T-cell (primary cell): ENCODE data around the gene PNRC2. TPM values are rescaled to one million over a fixed set of nuclear protein-coding genes. Genes with fewer than 3 reads are reported as not detected.

Source experiments
- ATAC-seq, 4 experiments: fragments of 200-7000 bp in 3 of 4; fragments of 150-1000 bp in 1 of 4; cut with Tn5 transposase; replicated peaks in 1 of 4; 1 replicate in 3 of 4; 2 replicates in 1 of 4; pipeline ENCODE4 v1.10.0; 2021; ENCODE audit warnings: moderate library complexity in 3 of 4, mild to moderate bottlenecking in 2 of 4, moderate number of reproducible peaks in 1 of 4
- CTCF ChIA-PET, 2 donors: fragments of 300-600 bp; sonication (Branson Sonifier 250); formaldehyde crosslinking; loops; one replicate each; lab custom pipeline; 2022; ENCODE audit warnings: antibody characterized with exemption in 2 of 2; lab: Charles Lee
- POLR2A ChIA-PET, 2 donors: fragments of 300-600 bp; sonication (Branson Sonifier 250); formaldehyde crosslinking; loops; one replicate each; lab custom pipeline; 2022; ENCODE audit warnings: antibody characterized with exemption in 2 of 2; lab: Charles Lee
- DNase-seq, 35 experiments: peaks; one replicate each; pipeline versions ENCODE4 v3.0.0 to v3.0.0-alpha.2; 2013 to 2023
- H3K27ac ChIP-seq: one replicate; pipeline ENCODE4 v1.5.1; 2013; ENCODE audit warnings: low read length
- H3K27me3 ChIP-seq, 2 experiments: replicated peaks in 1 of 2; 1 replicate in 1 of 2; 2 replicates in 1 of 2; pipeline versions ENCODE4 v1.6.1 to v1.7.0; 2013; ENCODE audit warnings: low read length in 1 of 2, mixed read lengths in 1 of 2; ENCODE audit not compliant: control insufficient read depth in 2 of 2, insufficient read depth in 2 of 2; ENCODE audit errors: extremely low read depth in 1 of 2
- H3K36me3 ChIP-seq, 2 donors: 1 replicate in 1 of 2; 2 replicates in 1 of 2; pipeline versions ENCODE4 v1.6.1 to v1.7.0; 2013; ENCODE audit warnings: low read length in 1 of 2; ENCODE audit not compliant: control insufficient read depth in 2 of 2, insufficient read depth in 1 of 2; ENCODE audit errors: extremely low read depth in 1 of 2
- H3K4me1 ChIP-seq, 2 experiments: 1 replicate in 1 of 2; 2 replicates in 1 of 2; pipeline versions ENCODE4 v1.6.1 to v1.7.0; 2013; ENCODE audit warnings: low read length in 2 of 2, mixed read lengths in 1 of 2; ENCODE audit not compliant: insufficient read depth in 2 of 2, control insufficient read depth in 1 of 2; ENCODE audit errors: extremely low read depth in 1 of 2
- H3K4me3 ChIP-seq, 2 donors: 1 replicate in 1 of 2; 2 replicates in 1 of 2; pipeline versions ENCODE4 v1.5.1 to v1.7.0; 2013; ENCODE audit warnings: mild to moderate bottlenecking in 2 of 2, low read length in 1 of 2, moderate library complexity in 1 of 2; ENCODE audit not compliant: control insufficient read depth in 1 of 2; ENCODE audit errors: extremely low read depth in 1 of 2
- H3K9me3 ChIP-seq: 2 replicates; pipeline ENCODE4 v1.7.0; 2013
- H3K27ac Mint-ChIP-seq, 2 donors: one replicate each; pipeline ENCODE4 v1.8.0; 2020 to 2021; ENCODE audit warnings: mild to moderate bottlenecking in 2 of 2, mixed read lengths in 2 of 2
- H3K27me3 Mint-ChIP-seq, 2 donors: one replicate each; pipeline ENCODE4 v1.8.0; 2021 to 2022; ENCODE audit warnings: mixed read lengths in 2 of 2
- H3K36me3 Mint-ChIP-seq: one replicate; pipeline ENCODE4 v1.8.0; 2021; ENCODE audit warnings: mixed read lengths
- H3K4me1 Mint-ChIP-seq, 3 donors: one replicate each; pipeline ENCODE4 v1.8.0; 2020 to 2022; ENCODE audit warnings: mixed read lengths in 3 of 3, mild to moderate bottlenecking in 1 of 3
- H3K4me3 Mint-ChIP-seq, 3 donors: one replicate each; pipeline ENCODE4 v1.8.0; 2020 to 2022; ENCODE audit warnings: mild to moderate bottlenecking in 3 of 3, mixed read lengths in 3 of 3, moderate library complexity in 3 of 3
- H3K9me3 Mint-ChIP-seq, 3 donors: one replicate each; pipeline ENCODE4 v1.8.0; 2020 to 2022; ENCODE audit warnings: mixed read lengths in 3 of 3
- WGBS: methylation state at CpG from one replicate; pipeline ENCODE4 v1.1.5; 2013; ENCODE audit warnings: missing lambda C conversion rate; ENCODE audit not compliant: insufficient coverage; 5-methylcytosine and 5-hydroxymethylcytosine counted together
- total RNA-seq, 35 experiments: library from RNA in 6 of 35; stranded (reverse) in 6 of 35; fragments of 120-200 nt in 1 of 35; gene quantifications; one replicate each; pipeline versions ENCODE4 v1.2.1 to v1.2.4 and lab custom pipeline; 2013 to 2026

Gene PNRC2
- total RNA-seq, 5 donors from 2014 or later (not counting 1 experiment from before 2014, with no cell fraction given): 135 to 159 (median 139) TPM

GRCh38 chr1:23966973-23967493, 7.4 kb downstream of the PNRC2 start:
- POLR2A ChIA-PET: no interaction called here
- Mint-ChIP-seq H3K27ac (peak overlapping the region; percentile 75 to 83), H3K36me3 (peaks cover 37% of the 10 kb centered on the region)

GRCh38 chr1:23967871-23968270, 8.2 kb downstream of the PNRC2 start:
- ChIA-PET POLR2A (no interaction called here), CTCF (interaction anchor here in 1 of 2 donors (0.9 kb wide), 1 partner anchor 8 kb away, joined by 3 read pairs; the partner anchor contains the start of gene PNRC2)
- H3K27ac ChIP-seq: no peak overlapping the region
- peaks cover 37% of the 10 kb centered on the region for H3K36me3 Mint-ChIP-seq
- WGBS: no CpG with 5 or more reads among the region's 2 CpGs
- peaks cover 6 to 54% of the 10 kb centered on the region in 2 donors for H3K36me3 ChIP-seq
- no peaks in the 10 kb centered on the region for H3K27me3 Mint-ChIP-seq
- H3K9me3 ChIP-seq: no peaks in the 10 kb centered on the region
- H3K27ac Mint-ChIP-seq: peak overlapping the region; percentile 5 to 83
- H3K4me1 Mint-ChIP-seq: peaks cover 19 to 58% (median 57%) of the 10 kb centered on the region in 3 donors
- no peaks in the 10 kb centered on the region for H3K9me3 Mint-ChIP-seq
- no peak for DNase-seq
- no peak overlapping the region for H3K4me3 ChIP-seq
- H3K4me1 ChIP-seq: peaks cover 0 to 10% of the 10 kb centered on the region in 2 experiments
- H3K27me3 ChIP-seq: no peaks in the 10 kb centered on the region
- H3K4me3 Mint-ChIP-seq: no peak overlapping the region
- no peak for ATAC-seq

More at GRCh38 chr1:23966973-23967493, 7.4 kb downstream of the PNRC2 start:
- H3K4me1 Mint-ChIP-seq: peaks cover 24 to 63% (median 61%) of the 10 kb centered on the region in 3 donors
- DNase-seq: no peak
- CTCF ChIA-PET: no interaction called here
- H3K27me3 ChIP-seq: no peaks in the 10 kb centered on the region
- H3K36me3 ChIP-seq: peaks cover under 1 to 52% of the 10 kb centered on the region in 2 donors
- H3K9me3 Mint-ChIP-seq: no peaks in the 10 kb centered on the region
- H3K4me3 Mint-ChIP-seq: no peak overlapping the region
- H3K4me1 ChIP-seq: peaks cover 0 to 10% of the 10 kb centered on the region in 2 experiments
- H3K27ac ChIP-seq: no peak overlapping the region
- no peaks in the 10 kb centered on the region for H3K27me3 Mint-ChIP-seq
- H3K4me3 ChIP-seq: no peak overlapping the region
- no peak for ATAC-seq
- H3K9me3 ChIP-seq: no peaks in the 10 kb centered on the region

GRCh38 chr1:23977187-23977853, 17.7 kb downstream of the PNRC2 start:
- no peak for ATAC-seq
- 19% methylated on average over 3 of the region's 4 CpGs for WGBS
- H3K4me3 ChIP-seq: no peak overlapping the region

GRCh38 chr1:23977854-23978191, 18.2 kb downstream of the PNRC2 start:
- peak overlapping the region; percentile 16 for H3K27ac ChIP-seq
- H3K27me3 Mint-ChIP-seq: no peaks in the 10 kb centered on the region
- H3K4me1 ChIP-seq: peaks cover 22 to 39% of the 10 kb centered on the region in 2 experiments
- no peaks in the 10 kb centered on the region for H3K9me3 Mint-ChIP-seq
- H3K27ac Mint-ChIP-seq: peak overlapping the region; percentile 66 to 87
- WGBS: 56% methylated on average over 1 of the region's 1 CpG
- H3K9me3 ChIP-seq: no peaks in the 10 kb centered on the region
- ATAC-seq (no peak), DNase-seq (no peak)
- peaks cover 0 to 21% of the 10 kb centered on the region in 2 donors for H3K36me3 ChIP-seq
- H3K4me3 Mint-ChIP-seq: peak overlapping the region; percentile 92 to 97 (median 96)
- peaks cover 66 to 72% (median 66%) of the 10 kb centered on the region in 3 donors for H3K4me1 Mint-ChIP-seq
- CTCF ChIA-PET: no interaction called here
- no peak overlapping the region for H3K4me3 ChIP-seq
- H3K36me3 Mint-ChIP-seq: peaks cover 21% of the 10 kb centered on the region
- H3K27me3 ChIP-seq: no peaks in the 10 kb centered on the region
- POLR2A ChIA-PET: interaction anchor here (0.6 kb wide), 2 partner anchors 887 to 1453 kb away, joined by 3 to 9 read pairs; partner anchors contain the start of gene MACO1 (in 1 of the 2)

More at GRCh38 chr1:23977187-23977853, 17.7 kb downstream of the PNRC2 start:
- Mint-ChIP-seq H3K27me3 (no peaks in the 10 kb centered on the region), H3K36me3 (peaks cover 21% of the 10 kb centered on the region), H3K4me3 (peak overlapping the region; percentile 56 to 97 (median 58)), H3K9me3 (no peaks in the 10 kb centered on the region), H3K4me1 (peaks cover 66 to 72% (median 66%) of the 10 kb centered on the region in 3 donors), H3K27ac (peak overlapping the region; percentile 75 to 81)
- Histone ChIP-seq H3K4me1 (peaks cover 22 to 39% of the 10 kb centered on the region in 2 experiments), H3K27me3 (no peaks in the 10 kb centered on the region), H3K36me3 (peaks cover 3 to 21% of the 10 kb centered on the region in 2 donors), H3K9me3 (no peaks in the 10 kb centered on the region), H3K27ac (peak overlapping the region; percentile 16)
- ChIA-PET CTCF (no interaction called here), POLR2A (interaction anchor here (0.6 to 1.4 kb wide), 3 partner anchors 17 to 1454 kb away, joined by 3 to 9 read pairs (median 6); partner anchors contain the start of genes MACO1 (in 1 of the 2) and PNRC2 (in 1 of the 2))
- DNase-seq: no peak

GRCh38 chr1:23978805-23979204, 19.2 kb downstream of the PNRC2 start:
- Histone ChIP-seq H3K36me3 (peaks cover 0 to 12% of the 10 kb centered on the region in 2 donors), H3K27me3 (no peaks in the 10 kb centered on the region), H3K4me1 (peaks cover 22 to 39% of the 10 kb centered on the region in 2 experiments), H3K4me3 (peak overlapping the region; percentile 41 to 93), H3K9me3 (no peaks in the 10 kb centered on the region), H3K27ac (peak overlapping the region; percentile 26)
- no CpG with 5 or more reads among the region's 4 CpGs for WGBS
- Mint-ChIP-seq H3K4me3 (peak overlapping the region; percentile 92 to 97 (median 96)), H3K4me1 (peaks cover 62 to 69% (median 62%) of the 10 kb centered on the region in 3 donors), H3K36me3 (peaks cover 21% of the 10 kb centered on the region), H3K27ac (peak overlapping the region; percentile 87 to 91), H3K9me3 (no peaks in the 10 kb centered on the region), H3K27me3 (no peaks in the 10 kb centered on the region)
- ATAC-seq: no peak
- DNase-seq: no peak
- CTCF ChIA-PET: interaction anchor here in 1 of 2 donors (0.6 kb wide), 1 partner anchor 709 kb away, joined by 3 read pairs; no protein-coding TSS in a partner anchor
- POLR2A ChIA-PET: interaction anchor here (0.6 to 1.5 kb wide), 3 partner anchors 19 to 24 kb away, joined by 3 to 6 read pairs (median 6); partner anchors contain the start of gene PNRC2 (in 1 of the 2)

GRCh38 chr1:23979387-23979880, 19.8 kb downstream of the PNRC2 start:
- CTCF ChIA-PET: interaction anchor here (0.6 to 1.8 kb wide), 2 partner anchors 19 to 709 kb away, joined by 3 to 17 read pairs; partner anchors contain the start of gene PNRC2 (in 1 of the 2)
- H3K4me3 Mint-ChIP-seq: peak overlapping the region; percentile 92 to 97 (median 96)
- WGBS: 2% methylated on average over 8 of the region's 13 CpGs
- H3K27me3 Mint-ChIP-seq: no peaks in the 10 kb centered on the region
- DNase-seq (no peak), ATAC-seq (no peak)
- H3K4me3 ChIP-seq: peak overlapping the region; percentile 77 to 93
- peaks cover 0 to 6% of the 10 kb centered on the region in 2 donors for H3K36me3 ChIP-seq
- H3K27ac ChIP-seq: peak overlapping the region; percentile 51
- peaks cover 57 to 63% (median 57%) of the 10 kb centered on the region in 3 donors for H3K4me1 Mint-ChIP-seq
- H3K4me1 ChIP-seq: peaks cover 17 to 39% of the 10 kb centered on the region in 2 experiments
- no peaks in the 10 kb centered on the region for H3K27me3 ChIP-seq
- POLR2A ChIA-PET: interaction anchor here (0.6 to 1.5 kb wide), 3 partner anchors 19 to 23 kb away, joined by 3 to 6 read pairs (median 6); partner anchors contain the start of gene PNRC2 (in 1 of the 2)
- peak overlapping the region; percentile 87 to 91 for H3K27ac Mint-ChIP-seq
- no peaks in the 10 kb centered on the region for H3K9me3 ChIP-seq
- H3K9me3 Mint-ChIP-seq: no peaks in the 10 kb centered on the region
- peaks cover 17% of the 10 kb centered on the region for H3K36me3 Mint-ChIP-seq
